H1 (cell line): ENCODE results near the gene SRRM2.

Source experiments
- CEBPB ChIP-seq: IDR thresholded peaks from 2 replicates; pipeline ENCODE4 v1.6.1; 2012; ENCODE audit warnings: low read depth, low read length
- CHD2 ChIP-seq: IDR thresholded peaks from 2 replicates; pipeline ENCODE4 v1.6.1; 2012; ENCODE audit warnings: low read length, improper control_type of control experiment
- EZH2 ChIP-seq: fragments of 200-600 bp; sonication (generic); IDR thresholded peaks from 2 replicates; pipeline ENCODE4 v1.7.1; 2012; ENCODE audit warnings: low read depth, mild to moderate bottlenecking, moderate library complexity, low read length, inconsistent platforms; ENCODE audit not compliant: severe bottlenecking
- KDM5A ChIP-seq: fragments of 200-600 bp; IDR thresholded peaks from 2 replicates; pipeline ENCODE4 v1.7.1; 2012; ENCODE audit warnings: mild to moderate bottlenecking, low read length, inconsistent platforms, mixed read lengths
- POLR2AphosphoS5 ChIP-seq: IDR thresholded peaks from 2 replicates; pipeline ENCODE4 v1.6.1; 2011; ENCODE audit warnings: low read depth, low read length
- TF ChIP-seq, protein P1 (sequence below), 3 experiments: IDR thresholded peaks; 1 replicate in 2 of 3; 2 replicates in 1 of 3; pipeline versions ENCODE4 v1.5.1 to v1.6.1; 2011; ENCODE audit warnings: low read length in 3 of 3, mild to moderate bottlenecking in 3 of 3, inconsistent platforms in 2 of 3, low read depth in 1 of 3, moderate library complexity in 1 of 3; ENCODE audit not compliant: insufficient read depth in 1 of 3; ENCODE audit errors: control extremely low read depth in 1 of 3
- TF ChIP-seq, protein P2 (sequence below): IDR thresholded peaks from 2 replicates; pipeline ENCODE4 v1.6.1; 2012; ENCODE audit warnings: inconsistent platforms
- TF ChIP-seq, protein P3 (sequence below): IDR thresholded peaks from 2 replicates; pipeline ENCODE4 v1.6.1; 2011; ENCODE audit warnings: low read length, improper control_type of control experiment

DNA sequence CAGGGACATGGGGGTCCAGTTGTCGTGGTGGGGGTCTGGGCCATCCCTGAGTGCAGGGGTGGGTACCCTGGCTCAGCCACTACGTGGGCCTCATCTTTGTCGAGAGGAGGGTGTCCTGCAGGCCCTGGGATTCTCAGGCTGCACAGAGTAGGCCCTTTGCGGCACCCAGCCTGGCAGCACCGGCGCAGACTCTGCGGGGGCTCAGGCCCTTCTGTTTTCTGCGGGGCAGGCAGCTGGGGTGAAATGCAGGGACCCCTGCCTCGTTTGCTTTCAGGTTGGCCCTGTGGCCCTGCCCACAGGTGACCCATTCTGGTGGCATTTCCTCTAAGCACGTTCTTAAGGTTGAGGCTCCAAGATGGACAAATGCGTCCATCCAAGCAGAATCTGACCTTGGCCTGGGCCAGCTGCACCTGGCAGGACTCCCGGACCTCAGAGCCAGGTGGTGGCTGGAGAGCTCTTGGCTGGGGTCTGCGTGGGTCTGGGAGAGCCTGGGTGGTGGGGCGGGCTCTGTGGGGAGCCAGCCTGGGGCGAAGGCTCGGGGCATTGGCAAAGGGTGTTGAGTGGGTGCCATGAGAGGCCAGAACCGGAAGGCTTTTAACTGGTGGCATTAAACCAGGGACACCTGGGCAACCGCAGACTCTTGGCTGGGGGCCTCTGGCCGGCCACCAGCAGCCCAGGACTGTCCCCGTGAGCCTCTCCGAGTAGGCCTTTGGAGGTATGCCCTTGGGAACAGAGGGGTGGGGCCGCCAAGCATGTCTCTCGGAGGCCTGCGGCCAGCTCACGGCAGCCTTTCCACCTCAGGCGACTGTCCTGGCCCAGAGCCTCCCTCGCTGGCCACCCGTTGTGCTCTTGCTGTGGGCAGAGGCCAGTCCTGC, 49.3 kb upstream of the SRRM2 start:
- TF ChIP-seq, protein P1, sequence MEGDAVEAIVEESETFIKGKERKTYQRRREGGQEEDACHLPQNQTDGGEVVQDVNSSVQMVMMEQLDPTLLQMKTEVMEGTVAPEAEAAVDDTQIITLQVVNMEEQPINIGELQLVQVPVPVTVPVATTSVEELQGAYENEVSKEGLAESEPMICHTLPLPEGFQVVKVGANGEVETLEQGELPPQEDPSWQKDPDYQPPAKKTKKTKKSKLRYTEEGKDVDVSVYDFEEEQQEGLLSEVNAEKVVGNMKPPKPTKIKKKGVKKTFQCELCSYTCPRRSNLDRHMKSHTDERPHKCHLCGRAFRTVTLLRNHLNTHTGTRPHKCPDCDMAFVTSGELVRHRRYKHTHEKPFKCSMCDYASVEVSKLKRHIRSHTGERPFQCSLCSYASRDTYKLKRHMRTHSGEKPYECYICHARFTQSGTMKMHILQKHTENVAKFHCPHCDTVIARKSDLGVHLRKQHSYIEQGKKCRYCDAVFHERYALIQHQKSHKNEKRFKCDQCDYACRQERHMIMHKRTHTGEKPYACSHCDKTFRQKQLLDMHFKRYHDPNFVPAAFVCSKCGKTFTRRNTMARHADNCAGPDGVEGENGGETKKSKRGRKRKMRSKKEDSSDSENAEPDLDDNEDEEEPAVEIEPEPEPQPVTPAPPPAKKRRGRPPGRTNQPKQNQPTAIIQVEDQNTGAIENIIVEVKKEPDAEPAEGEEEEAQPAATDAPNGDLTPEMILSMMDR (IDR thresholded peaks at IDR 0.05; ENCODE audit: control extremely low read depth in 1 of 3, insufficient read depth in 1 of 3, low read depth in 1 of 3, low read length in 3 of 3), result no peak
- TF ChIP-seq CEBPB, result no peak
- TF ChIP-seq, protein P2, sequence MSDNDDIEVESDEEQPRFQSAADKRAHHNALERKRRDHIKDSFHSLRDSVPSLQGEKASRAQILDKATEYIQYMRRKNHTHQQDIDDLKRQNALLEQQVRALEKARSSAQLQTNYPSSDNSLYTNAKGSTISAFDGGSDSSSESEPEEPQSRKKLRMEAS, result no peak
- TF ChIP-seq CHD2, result no peak
- TF ChIP-seq, protein P3, sequence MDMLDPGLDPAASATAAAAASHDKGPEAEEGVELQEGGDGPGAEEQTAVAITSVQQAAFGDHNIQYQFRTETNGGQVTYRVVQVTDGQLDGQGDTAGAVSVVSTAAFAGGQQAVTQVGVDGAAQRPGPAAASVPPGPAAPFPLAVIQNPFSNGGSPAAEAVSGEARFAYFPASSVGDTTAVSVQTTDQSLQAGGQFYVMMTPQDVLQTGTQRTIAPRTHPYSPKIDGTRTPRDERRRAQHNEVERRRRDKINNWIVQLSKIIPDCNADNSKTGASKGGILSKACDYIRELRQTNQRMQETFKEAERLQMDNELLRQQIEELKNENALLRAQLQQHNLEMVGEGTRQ, result no peak
- TF ChIP-seq KDM5A, result no peak
- TF ChIP-seq POLR2AphosphoS5, result no peak
- no peak for TF ChIP-seq EZH2
